ENCODE data around the gene NFATC2.

- TF ChIP-seq CTCF (IDR thresholded peaks at IDR 0.05) (no peak), POLR2A (IDR thresholded peaks at IDR 0.05) (no peak)
Observed at GRCh38 chr20:51400051-51400926, 142.2 kb downstream of the NFATC2 start.
